ENCODE data around the gene ABHD16B.

Gene ABHD16B

DNA sequence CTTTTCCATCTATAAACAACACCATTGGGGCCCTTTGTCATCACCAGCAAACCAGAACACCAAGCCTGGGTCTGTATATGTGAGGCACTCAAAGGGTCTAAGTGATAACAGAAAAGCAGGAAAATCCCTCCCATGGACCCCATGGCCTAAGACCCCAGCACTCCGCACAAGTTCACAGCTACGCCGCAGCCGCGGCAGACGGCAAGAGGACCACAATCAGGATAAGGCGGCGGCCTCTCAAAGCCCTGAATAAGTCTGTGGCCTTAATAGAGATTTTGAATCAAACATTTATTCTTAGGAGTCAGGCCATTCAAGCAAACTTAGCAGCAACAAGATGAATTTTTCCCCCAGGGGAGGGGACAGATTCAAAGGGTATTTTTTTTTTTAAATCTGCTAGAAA is 33.2 kb upstream of the ABHD16B start:
- no peak for TF ChIP-seq Cebpa-rat (IDR thresholded peaks at IDR 0.05)
- H4K20me1 ChIP-seq, result peaks cover 44% of the 10 kb centered on the region
- no peak overlapping the region for H3K9ac ChIP-seq
- no peaks in the 10 kb centered on the region for H3K36me3 ChIP-seq
- H3K27ac ChIP-seq, result no peak overlapping the region
- H3K9me3 ChIP-seq, result no peaks in the 10 kb centered on the region
- peaks cover 74% of the 10 kb centered on the region for H3K27me3 ChIP-seq
- H3K4me2 ChIP-seq, result no peak overlapping the region
- peaks cover 26% of the 10 kb centered on the region for H3K4me1 ChIP-seq
- no peak overlapping the region for H3K4me3 ChIP-seq

DNA sequence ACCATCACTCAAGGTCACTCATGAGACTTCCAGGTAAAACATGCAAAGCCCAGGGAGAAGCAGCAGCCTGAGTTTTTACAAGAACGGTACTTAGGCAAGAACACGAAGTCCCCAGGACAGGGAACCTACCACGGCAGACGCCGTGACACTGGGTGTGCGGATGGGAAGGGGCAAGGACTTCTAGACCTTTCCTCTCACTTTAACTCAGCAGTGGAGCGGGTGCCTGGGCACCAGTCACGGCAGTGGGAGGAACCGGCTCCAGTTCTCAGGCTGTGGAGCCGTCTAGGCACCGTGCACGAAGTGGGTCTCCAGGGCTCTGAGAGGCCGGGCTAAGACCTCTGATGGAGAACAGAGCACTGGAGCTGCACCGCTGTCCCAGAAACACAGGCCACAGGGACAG is 32.8 kb upstream of the ABHD16B start:
- Histone ChIP-seq H3K9ac (no peak overlapping the region), H3K4me3 (no peak overlapping the region), H3K27me3 (peaks cover 78% of the 10 kb centered on the region), H3K9me3 (no peaks in the 10 kb centered on the region), H3K4me2 (no peak overlapping the region), H3K4me1 (peaks cover 26% of the 10 kb centered on the region), H4K20me1 (peaks cover 44% of the 10 kb centered on the region), H3K36me3 (no peaks in the 10 kb centered on the region), H3K27ac (no peak overlapping the region)
- TF ChIP-seq Cebpa-rat (IDR thresholded peaks at IDR 0.05), result no peak

DNA sequence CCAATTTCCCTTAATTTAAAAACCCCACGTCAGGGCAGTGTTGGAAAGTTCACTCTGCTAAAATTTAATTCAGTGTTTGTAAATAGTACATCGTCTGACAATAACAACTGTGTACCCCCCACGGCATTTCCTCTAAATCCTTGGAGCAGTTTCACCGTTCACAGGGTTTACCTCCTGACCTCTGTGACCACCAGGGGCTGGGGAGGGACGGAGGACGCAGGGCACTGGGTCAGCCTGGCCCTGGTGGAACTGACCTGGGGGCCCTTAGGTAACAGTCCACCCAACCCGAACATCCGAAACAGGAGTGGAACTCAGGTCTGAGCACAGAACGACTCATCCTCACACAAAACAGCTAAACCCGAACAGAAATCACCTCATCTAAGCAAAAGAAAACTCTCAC is 32.3 kb upstream of the ABHD16B start:
- H3K27me3 ChIP-seq, result peaks cover 83% of the 10 kb centered on the region
- H3K36me3 ChIP-seq, result no peaks in the 10 kb centered on the region
- no peak overlapping the region for H3K27ac ChIP-seq
- peak overlapping the region; percentile 91; the same call in 1 of the 2 replicates for H3K4me2 ChIP-seq
- H3K4me1 ChIP-seq, result peaks cover 26% of the 10 kb centered on the region
- no peaks in the 10 kb centered on the region for H3K9me3 ChIP-seq
- no peak overlapping the region for H3K4me3 ChIP-seq
- H3K9ac ChIP-seq, result no peak overlapping the region
- peaks cover 44% of the 10 kb centered on the region for H4K20me1 ChIP-seq
- no peak for TF ChIP-seq Cebpa-rat (IDR thresholded peaks at IDR 0.05)

DNA sequence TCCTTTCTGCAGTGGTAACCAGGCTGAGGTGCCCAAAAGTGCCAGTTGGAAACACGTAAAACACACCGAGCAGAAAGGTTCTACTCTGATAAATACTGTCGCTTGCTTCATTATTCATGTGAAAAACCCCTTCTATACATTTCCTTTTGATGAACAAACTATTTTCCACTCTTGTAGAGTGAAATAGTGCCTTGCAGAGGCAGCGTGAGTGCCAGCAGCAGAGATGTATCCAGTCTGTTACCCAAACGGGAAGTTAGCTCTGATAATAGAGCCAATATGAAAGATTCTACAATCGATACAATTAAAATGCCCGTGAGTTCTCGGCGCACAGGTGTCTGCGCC is 31.7 kb upstream of the ABHD16B start:
- Histone ChIP-seq H3K9me3 (no peaks in the 10 kb centered on the region), H3K4me1 (peaks cover 30% of the 10 kb centered on the region), H3K4me2 (peak overlapping the region; percentile 91), H3K27me3 (peaks cover 84% of the 10 kb centered on the region), H3K36me3 (no peaks in the 10 kb centered on the region), H3K4me3 (peak overlapping the region; percentile 71), H4K20me1 (peaks cover 44% of the 10 kb centered on the region), H3K27ac (no peak overlapping the region), H3K9ac (no peak overlapping the region)
- no peak for TF ChIP-seq Cebpa-rat (IDR thresholded peaks at IDR 0.05)

DNA sequence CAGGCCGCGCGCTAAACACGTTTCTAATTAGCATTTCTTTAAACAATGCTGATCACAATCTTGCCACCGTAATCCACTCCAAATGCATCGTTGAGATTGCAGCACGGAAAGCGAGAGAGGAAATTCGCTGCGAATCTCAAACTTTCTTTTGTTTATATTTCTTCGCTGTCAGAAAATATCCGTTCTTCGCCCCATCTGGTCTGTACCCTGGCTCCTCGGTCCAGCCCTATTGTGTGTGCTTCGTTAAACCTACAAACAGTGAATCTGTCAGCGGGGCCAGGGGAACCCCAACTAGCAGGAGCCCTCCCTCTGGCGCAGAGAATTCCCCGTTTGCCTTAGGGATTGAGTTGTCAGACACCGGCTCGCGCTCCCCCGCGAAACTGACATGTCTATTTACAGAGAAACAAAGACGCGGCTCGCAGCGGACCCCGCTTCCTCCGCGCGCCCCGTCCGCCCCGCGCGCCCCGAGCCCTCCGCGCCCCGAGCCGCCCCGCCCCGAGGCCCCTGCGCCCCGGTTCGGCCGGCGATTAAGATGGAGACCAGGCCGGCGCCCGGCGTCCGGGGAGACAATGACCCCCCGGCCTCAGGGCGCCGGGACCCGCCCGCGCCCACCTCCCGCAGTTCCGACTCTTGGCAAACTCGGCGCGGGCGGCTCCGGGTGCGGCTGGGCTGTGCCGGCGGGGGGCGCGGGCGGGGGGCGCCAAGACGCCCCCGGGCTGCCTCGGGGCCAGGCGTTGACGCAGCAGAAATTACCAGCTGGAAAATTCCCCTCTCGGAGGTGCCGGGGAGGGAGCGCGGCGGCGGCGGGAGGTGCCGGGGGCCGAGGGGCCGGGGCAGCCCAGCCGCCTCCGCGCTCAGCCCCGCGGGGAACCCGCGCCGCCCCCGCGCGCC is 31.1 kb upstream of the ABHD16B start:
- Histone ChIP-seq H3K4me2 (peak overlapping the region; percentile 91), H3K27ac (no peak overlapping the region), H3K4me1 (peaks cover 36% of the 10 kb centered on the region), H3K27me3 (peaks cover 84% of the 10 kb centered on the region), H3K9ac (no peak overlapping the region), H3K36me3 (no peaks in the 10 kb centered on the region), H3K4me3 (peak overlapping the region; percentile 71), H4K20me1 (peaks cover 44% of the 10 kb centered on the region), H3K9me3 (no peaks in the 10 kb centered on the region)
- TF ChIP-seq Cebpa-rat (IDR thresholded peaks at IDR 0.05), result no peak

DNA sequence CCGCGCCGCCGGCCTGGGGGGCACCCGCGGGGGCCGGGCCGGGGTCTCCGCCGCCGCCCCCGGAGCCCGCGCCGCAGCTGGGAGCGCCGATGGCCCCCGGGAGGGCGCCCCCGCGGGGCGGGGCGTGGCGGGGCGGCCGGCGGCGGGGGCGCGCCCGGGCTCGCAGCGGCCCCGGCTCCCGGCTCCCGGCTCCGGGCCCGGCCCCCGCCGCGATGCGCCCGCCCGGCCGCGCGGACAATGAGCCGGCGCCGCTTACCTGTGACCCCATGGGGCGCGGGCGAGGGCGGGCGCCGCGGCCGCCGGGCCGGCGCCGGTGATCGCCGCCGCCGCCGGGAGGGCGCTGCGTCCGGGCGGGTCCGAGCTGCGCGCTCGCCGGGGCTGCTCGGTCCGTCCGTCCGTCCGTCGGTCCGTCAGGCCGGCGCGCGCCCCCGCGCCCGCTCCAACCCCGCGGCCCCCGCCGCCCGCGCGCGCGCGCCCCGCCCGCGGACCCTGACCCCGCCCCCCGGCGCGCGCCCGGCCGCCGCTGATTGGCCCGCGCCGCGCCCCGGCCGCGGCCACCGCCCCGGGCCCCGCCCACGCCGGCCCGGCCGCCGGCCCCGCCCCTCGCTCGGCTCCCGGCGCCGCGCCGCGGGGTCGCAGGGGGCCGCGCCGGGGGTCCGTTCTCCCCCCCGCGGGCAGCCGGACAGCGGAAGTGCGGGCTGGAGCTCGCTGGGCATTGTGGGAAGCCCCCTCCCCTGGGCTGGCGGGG is 30.3 kb upstream of the ABHD16B start, which contains the start of gene ZBTB46:
ZBTB46 (minus strand) TSS at position 424 of the 748 bp plus-strand sequence. CDS start 40,507 bp downstream, outside the sequence.
- H3K9ac ChIP-seq, result no peak within 1 kb of the TSS
- H3K4me2 ChIP-seq, result peak within 1 kb of the TSS; percentile 93

DNA sequence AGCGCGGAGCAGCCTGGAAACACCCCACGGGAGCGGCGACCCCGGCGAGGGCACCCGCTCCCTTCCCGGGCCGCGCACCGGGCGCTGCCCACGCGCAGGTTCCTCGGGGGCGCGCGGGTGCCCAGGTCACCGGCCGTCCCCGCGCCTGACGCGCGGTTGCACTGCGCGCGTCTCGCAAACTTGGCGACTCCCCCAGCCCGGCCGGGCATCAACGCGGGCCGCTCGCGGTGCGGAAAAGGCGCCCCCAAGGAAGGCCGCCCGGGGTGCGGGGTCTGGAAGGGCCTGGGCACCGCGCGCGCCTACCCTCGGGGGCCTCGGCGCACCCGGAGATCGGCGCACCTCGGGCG is 29.7 kb upstream of the ABHD16B start:
- Histone ChIP-seq H3K9me3 (no peaks in the 10 kb centered on the region), H3K27me3 (peaks cover 71% of the 10 kb centered on the region), H3K4me3 (peak overlapping the region; percentile 71), H3K27ac (no peak overlapping the region), H3K36me3 (no peaks in the 10 kb centered on the region), H4K20me1 (peaks cover 44% of the 10 kb centered on the region), H3K9ac (no peak overlapping the region), H3K4me2 (peak overlapping the region; percentile 93), H3K4me1 (peaks cover 44% of the 10 kb centered on the region)
- no peak for TF ChIP-seq Cebpa-rat (IDR thresholded peaks at IDR 0.05)

More for the DNA sequence above, 30.3 kb upstream of the ABHD16B start, which contains the start of gene ZBTB46:
- no peak for TF ChIP-seq Cebpa-rat (IDR thresholded peaks at IDR 0.05)
- Histone ChIP-seq H3K9me3 (no peaks in the 10 kb centered on the region), H4K20me1 (peaks cover 44% of the 10 kb centered on the region), H3K4me3 (peak within 1 kb of the TSS; percentile 71), H3K4me1 (peaks cover 41% of the 10 kb centered on the region), H3K27me3 (peaks cover 77% of the 10 kb centered on the region), H3K36me3 (no peaks in the 10 kb centered on the region), H3K27ac (no peak within 1 kb of the TSS)

DNA sequence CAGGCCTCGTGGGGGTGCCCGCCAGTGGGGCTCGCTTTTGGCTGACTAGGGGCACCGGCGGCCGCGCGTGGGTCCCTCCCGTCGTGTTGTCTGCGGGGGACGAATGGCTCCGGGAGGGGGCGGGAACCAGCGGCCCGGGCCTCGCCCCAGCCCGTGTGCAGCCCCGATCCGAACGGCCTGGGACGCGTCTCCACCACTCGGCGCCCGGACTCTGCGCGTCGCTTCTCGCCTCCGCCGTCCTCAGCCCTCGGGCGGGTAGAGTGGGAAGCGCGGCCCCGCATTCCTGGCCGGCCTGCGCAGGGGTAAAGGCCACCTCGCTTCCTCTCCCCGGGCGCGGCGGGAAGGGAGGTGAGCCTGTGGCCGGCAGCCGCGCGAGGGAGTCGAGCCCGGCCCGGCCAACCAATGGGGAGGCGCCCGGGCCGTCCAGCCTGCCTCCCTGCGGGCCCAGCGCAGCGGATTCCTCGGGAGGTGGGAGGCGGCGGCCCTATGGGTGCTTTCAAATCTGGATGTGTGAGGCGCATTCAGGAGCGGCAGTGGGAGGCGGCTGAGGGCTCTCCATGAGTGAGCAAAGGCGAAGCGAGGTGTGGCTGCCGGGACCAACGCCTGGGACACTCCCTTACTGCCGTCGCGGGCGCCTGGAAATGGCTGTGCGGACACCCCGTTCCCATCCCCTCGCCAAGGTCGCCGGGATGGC is 29.2 kb upstream of the ABHD16B start:
- Histone ChIP-seq H3K4me3 (peak overlapping the region; percentile 71), H3K27ac (no peak overlapping the region), H3K9me3 (no peaks in the 10 kb centered on the region), H3K27me3 (peaks cover 71% of the 10 kb centered on the region), H3K9ac (no peak overlapping the region), H4K20me1 (peaks cover 48% of the 10 kb centered on the region), H3K4me1 (peaks cover 49% of the 10 kb centered on the region), H3K36me3 (no peaks in the 10 kb centered on the region), H3K4me2 (peak overlapping the region; percentile 93)
- TF ChIP-seq Cebpa-rat (IDR thresholded peaks at IDR 0.05), result no peak

DNA sequence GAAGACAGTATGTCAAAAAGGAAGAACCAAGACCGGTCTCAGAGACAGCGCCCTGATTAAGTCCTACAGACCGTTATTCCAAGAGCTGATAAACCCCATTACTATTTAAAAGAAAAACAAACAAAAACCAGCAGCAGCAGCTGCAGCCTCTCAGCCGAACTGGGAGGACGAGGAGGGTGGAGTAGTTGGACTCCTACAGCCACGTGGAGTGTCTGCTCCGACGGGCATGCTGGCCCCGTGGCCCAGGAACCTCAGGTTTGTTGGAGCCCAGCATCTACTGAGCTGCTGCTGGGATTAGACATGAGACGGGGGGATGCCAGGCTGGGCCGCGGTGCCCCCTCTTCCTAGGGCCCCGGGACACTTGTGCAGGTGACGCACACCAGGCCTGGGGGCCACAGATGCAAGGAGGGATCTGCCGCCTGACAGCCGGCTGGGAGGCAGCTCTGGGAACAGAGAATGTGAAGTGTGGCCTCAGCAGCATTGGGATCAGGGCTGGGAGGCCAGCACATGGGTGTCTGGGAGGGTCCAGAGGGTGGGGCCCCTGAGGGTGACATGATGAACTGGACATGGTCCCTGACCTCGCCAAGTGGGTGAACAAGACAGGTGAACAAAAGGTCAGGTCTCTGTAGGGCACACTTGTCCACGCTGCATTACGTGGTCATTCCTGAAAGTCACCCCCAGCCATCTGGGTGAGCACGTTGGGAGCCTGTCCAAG is 27.4 kb upstream of the ABHD16B start:
- H3K27me3 ChIP-seq, result peaks cover 60% of the 10 kb centered on the region
- no peak overlapping the region for H3K4me3 ChIP-seq
- no peaks in the 10 kb centered on the region for H3K36me3 ChIP-seq
- no peak overlapping the region for H3K27ac ChIP-seq
- TF ChIP-seq Cebpa-rat (IDR thresholded peaks at IDR 0.05), result no peak
- H3K9ac ChIP-seq, result no peak overlapping the region
- H3K4me1 ChIP-seq, result peaks cover 67% of the 10 kb centered on the region
- no peaks in the 10 kb centered on the region for H3K9me3 ChIP-seq
- peak overlapping the region; percentile 51 for H3K4me2 ChIP-seq
- peaks cover 38% of the 10 kb centered on the region for H4K20me1 ChIP-seq

All from BLaER1 (cell line).